Thoracic aorta (tissue), 2 donors: ENCODE data around the gene MYO9A. TPM values are rescaled to one million over a fixed set of nuclear protein-coding genes. Genes with fewer than 3 reads are reported as not detected.

Source experiments
- ATAC-seq: fragments of 150-250 bp; one replicate; pipeline ENCODE4 v1.8.0; 2017; ENCODE audit warnings: low read depth; ENCODE audit not compliant: insufficient number of reproducible peaks, low FRiP score
- DNase-seq: peaks from one replicate; pipeline ENCODE4 v3.0.0-alpha.2; 2020; ENCODE audit warnings: low spot score
- H3K27ac ChIP-seq, 2 donors: fragments of 200-600 bp; sonication (generic); 1 replicate in 1 of 2; 2 replicates in 1 of 2; pipeline ENCODE4 v1.5.1; 2016; ENCODE audit warnings: mild to moderate bottlenecking in 2 of 2, moderate library complexity in 2 of 2
- H3K27me3 ChIP-seq: fragments of 200-600 bp; sonication (generic); replicated peaks from 2 replicates; pipeline ENCODE4 v1.6.0; 2016; ENCODE audit warnings: mild to moderate bottlenecking; ENCODE audit not compliant: insufficient read depth
- H3K36me3 ChIP-seq: fragments of 200-600 bp; sonication (generic); one replicate; pipeline ENCODE4 v1.5.1; 2016
- H3K4me1 ChIP-seq, 2 donors: fragments of 200-600 bp; sonication (generic); 1 replicate in 1 of 2; 2 replicates in 1 of 2; pipeline versions ENCODE4 v1.5.1 to v1.6.0; 2016; ENCODE audit warnings: low read depth in 2 of 2, mild to moderate bottlenecking in 1 of 2; ENCODE audit not compliant: control insufficient read depth in 1 of 2
- H3K4me3 ChIP-seq: fragments of 200-600 bp; sonication (generic); 2 replicates; pipeline ENCODE4 v1.5.1; 2016; ENCODE audit warnings: mild to moderate bottlenecking
- H3K9me3 ChIP-seq: fragments of 200-600 bp; sonication (generic); 2 replicates; pipeline ENCODE4 v1.5.1; 2016
- CTCF ChIP-seq: fragments of 200-600 bp; sonication (generic); IDR thresholded peaks from one replicate; pipeline ENCODE4 v1.5.1; 2019; ENCODE audit warnings: antibody characterized with exemption
- total RNA-seq, 2 donors: library from RNA; depleted of rRNA; stranded (reverse); fragments of >200 nt; gene quantifications; one replicate each; pipeline versions ENCODE4 v1.1.0 to v1.2.3, GENCODE V29; 2016

The MYO9A gene
- total RNA-seq, 2 donors from 2014 or later: 48.2 to 57.4 TPM

GRCh38 chr15:72146221-72146620 is 28.3 kb upstream of the MYO9A start:
- ATAC-seq: no peak
- no peak for DNase-seq
- Histone ChIP-seq H3K9me3 (no peaks in the 10 kb centered on the region), H3K36me3 (no peaks in the 10 kb centered on the region), H3K27ac (no peak overlapping the region), H3K4me3 (no peak overlapping the region), H3K27me3 (no peaks in the 10 kb centered on the region), H3K4me1 (no peaks in the 10 kb centered on the region)
- no peak for TF ChIP-seq CTCF

GRCh38 chr15:72141171-72142084 is 23.5 kb upstream of the MYO9A start:
- DNase-seq (no peak), ATAC-seq (no peak)
- Histone ChIP-seq H3K4me3 (no peak overlapping the region), H3K36me3 (no peaks in the 10 kb centered on the region), H3K27ac (no peak overlapping the region), H3K9me3 (no peaks in the 10 kb centered on the region), H3K27me3 (no peaks in the 10 kb centered on the region), H3K4me1 (no peaks in the 10 kb centered on the region)
- TF ChIP-seq CTCF: no peak

GRCh38 chr15:72140088-72140487 is 22.1 kb upstream of the MYO9A start:
- Histone ChIP-seq H3K36me3 (no peaks in the 10 kb centered on the region), H3K9me3 (no peaks in the 10 kb centered on the region), H3K4me3 (no peak overlapping the region), H3K27ac (no peak overlapping the region), H3K27me3 (no peaks in the 10 kb centered on the region), H3K4me1 (no peaks in the 10 kb centered on the region)
- ATAC-seq (no peak), DNase-seq (no peak)
- TF ChIP-seq CTCF: no peak

- ATAC-seq: no peak
- no peaks in the 10 kb centered on the region for H3K27me3 ChIP-seq
- H3K4me1 ChIP-seq: no peaks in the 10 kb centered on the region
- no peak overlapping the region for H3K27ac ChIP-seq
- H3K9me3 ChIP-seq: no peaks in the 10 kb centered on the region
- TF ChIP-seq CTCF: no peak
- DNase-seq: no peak
- no peaks in the 10 kb centered on the region for H3K36me3 ChIP-seq
- no peak overlapping the region for H3K4me3 ChIP-seq
Observed at GRCh38 chr15:72139667-72140066, 21.7 kb upstream of the MYO9A start.

GRCh38 chr15:72136170-72137051 is 18.5 kb upstream of the MYO9A start:
- no peak for ATAC-seq
- DNase-seq: no peak
- Histone ChIP-seq H3K9me3 (no peaks in the 10 kb centered on the region), H3K27me3 (no peaks in the 10 kb centered on the region), H3K4me1 (no peaks in the 10 kb centered on the region), H3K4me3 (no peak overlapping the region), H3K27ac (no peak overlapping the region), H3K36me3 (no peaks in the 10 kb centered on the region)
- no peak for TF ChIP-seq CTCF
